Measurements from ENCODE around the gene ANKRD17. TPM values are rescaled to one million over a fixed set of nuclear protein-coding genes. Genes with fewer than 3 reads are reported as not detected.

ANKRD17 gene
- polyA plus RNA-seq, 1 donor from 2014 or later: 30.4 TPM

GRCh38 chr4:73161527-73162185 is 96.9 kb downstream of the ANKRD17 start:
- Histone ChIP-seq H2AFZ (ENCODE audit: low read depth, low read length) (no peak overlapping the region), H3K9me2 (ENCODE audit: insufficient read depth, low read length) (no peaks in the 10 kb centered on the region)
- TF ChIP-seq RAD21 (conservative IDR thresholded peaks at IDR 0.05): no peak
- no peak for TF ChIP-seq EP300 (conservative IDR thresholded peaks at IDR 0.05; ENCODE audit: poor library complexity, severe bottlenecking)
- no peak for TF ChIP-seq SMC3 (conservative IDR thresholded peaks at IDR 0.05; ENCODE audit: poor library complexity)
- TF ChIP-seq MXI1 (conservative IDR thresholded peaks at IDR 0.05; ENCODE audit: poor library complexity, severe bottlenecking): no peak
- no peak for TF ChIP-seq REST (IDR thresholded peaks at IDR 0.05; ENCODE audit: borderline replicate concordance)
- no peak for TF ChIP-seq CTCF (IDR thresholded peaks at IDR 0.05; ENCODE audit: poor library complexity, severe bottlenecking)

GRCh38 chr4:73156394-73156793 is 102.2 kb downstream of the ANKRD17 start:
- no peaks in the 10 kb centered on the region for H3K27me3 ChIP-seq (ENCODE audit: insufficient read depth, low read depth, low read length)
- no peaks in the 10 kb centered on the region for H3K79me2 ChIP-seq (replicated peaks; ENCODE audit: insufficient read depth, low read length)
- H4K20me1 ChIP-seq (ENCODE audit: insufficient read depth): no peaks in the 10 kb centered on the region
- no peak overlapping the region for H3K9ac ChIP-seq (ENCODE audit: low read length)
- no peak overlapping the region for H3K27ac ChIP-seq (ENCODE audit: low read length)
- H3K36me3 ChIP-seq (ENCODE audit: insufficient read depth, low read length): peaks cover 9% of the 10 kb centered on the region
- no peaks in the 10 kb centered on the region for H3F3A ChIP-seq (ENCODE audit: insufficient read depth, low read length, poor library complexity, severe bottlenecking)
- H3K9me3 ChIP-seq (ENCODE audit: low read length): no peaks in the 10 kb centered on the region
- no peak overlapping the region for H2AFZ ChIP-seq (ENCODE audit: low read depth, low read length)
- H3K4me2 ChIP-seq (ENCODE audit: low read length): no peak overlapping the region
- H3K4me3 ChIP-seq (ENCODE audit: low read length): no peak overlapping the region
- TF ChIP-seq MXI1 (conservative IDR thresholded peaks at IDR 0.05; ENCODE audit: poor library complexity, severe bottlenecking): no peak
- TF ChIP-seq REST (IDR thresholded peaks at IDR 0.05; ENCODE audit: borderline replicate concordance): no peak
- TF ChIP-seq EP300 (conservative IDR thresholded peaks at IDR 0.05; ENCODE audit: poor library complexity, severe bottlenecking): no peak
- no peak for TF ChIP-seq POLR2AphosphoS5 (IDR thresholded peaks at IDR 0.05)
- no peak for TF ChIP-seq RAD21 (conservative IDR thresholded peaks at IDR 0.05)
- TF ChIP-seq EZH2 (IDR thresholded peaks at IDR 0.05; ENCODE audit: borderline replicate concordance, insufficient read depth, low read length, poor library complexity, severe bottlenecking): no peak
- no peak for TF ChIP-seq CTCF (IDR thresholded peaks at IDR 0.05; ENCODE audit: poor library complexity, severe bottlenecking)
- TF ChIP-seq SMC3 (conservative IDR thresholded peaks at IDR 0.05; ENCODE audit: poor library complexity): no peak
- no peak for TF ChIP-seq TAF1 (IDR thresholded peaks at IDR 0.05; ENCODE audit: low read depth)
- no peaks in the 10 kb centered on the region for H3K9me2 ChIP-seq (ENCODE audit: insufficient read depth, low read length)

More at GRCh38 chr4:73161527-73162185, 96.9 kb downstream of the ANKRD17 start:
- Histone ChIP-seq H3K4me2 (ENCODE audit: low read length) (no peak overlapping the region), H3K4me3 (ENCODE audit: low read length) (no peak overlapping the region), H3K27ac (ENCODE audit: low read length) (no peak overlapping the region), H3K9me3 (ENCODE audit: low read length) (peaks cover 7% of the 10 kb centered on the region), H3F3A (ENCODE audit: insufficient read depth, low read length, poor library complexity, severe bottlenecking) (no peaks in the 10 kb centered on the region), H3K79me2 (replicated peaks; ENCODE audit: insufficient read depth, low read length) (peaks cover 7% of the 10 kb centered on the region), H3K9ac (ENCODE audit: low read length) (no peak overlapping the region), H3K36me3 (ENCODE audit: insufficient read depth, low read length) (peaks cover 14% of the 10 kb centered on the region), H3K27me3 (ENCODE audit: insufficient read depth, low read depth, low read length) (no peaks in the 10 kb centered on the region), H4K20me1 (ENCODE audit: insufficient read depth) (no peaks in the 10 kb centered on the region)
